Subcutaneous adipose tissue (tissue), 4 donors: ENCODE measurements around the gene SEC14L5. TPM values are rescaled to one million over a fixed set of nuclear protein-coding genes. Genes with fewer than 3 reads are reported as not detected.

Experiments used
- total RNA-seq, 4 donors: library from RNA; depleted of rRNA; stranded (reverse); fragments of >200 nt; gene quantifications; one replicate each; pipeline ENCODE4 v1.1.0, GENCODE V29; 2016
- TF ChIP-seq, protein P1 (sequence below): fragments of 450-650 bp; IDR thresholded peaks from one replicate; pipeline ENCODE4 v1.5.1; 2016; ENCODE audit warnings: low read depth, mild to moderate bottlenecking, control low read depth, antibody characterized with exemption, moderate library complexity

The SEC14L5 gene
- total RNA-seq, 4 donors from 2014 or later: 0.33 to 0.68 (median 0.61) TPM

GRCh38 chr16:4936991-4937781, 20.9 kb upstream of the SEC14L5 start, which contains the start of gene PPL:
TSS of gene PPL (minus strand) at chr16:4937148. CDS start at chr16:4937045, 103 bp downstream.
- TF ChIP-seq, protein P1, sequence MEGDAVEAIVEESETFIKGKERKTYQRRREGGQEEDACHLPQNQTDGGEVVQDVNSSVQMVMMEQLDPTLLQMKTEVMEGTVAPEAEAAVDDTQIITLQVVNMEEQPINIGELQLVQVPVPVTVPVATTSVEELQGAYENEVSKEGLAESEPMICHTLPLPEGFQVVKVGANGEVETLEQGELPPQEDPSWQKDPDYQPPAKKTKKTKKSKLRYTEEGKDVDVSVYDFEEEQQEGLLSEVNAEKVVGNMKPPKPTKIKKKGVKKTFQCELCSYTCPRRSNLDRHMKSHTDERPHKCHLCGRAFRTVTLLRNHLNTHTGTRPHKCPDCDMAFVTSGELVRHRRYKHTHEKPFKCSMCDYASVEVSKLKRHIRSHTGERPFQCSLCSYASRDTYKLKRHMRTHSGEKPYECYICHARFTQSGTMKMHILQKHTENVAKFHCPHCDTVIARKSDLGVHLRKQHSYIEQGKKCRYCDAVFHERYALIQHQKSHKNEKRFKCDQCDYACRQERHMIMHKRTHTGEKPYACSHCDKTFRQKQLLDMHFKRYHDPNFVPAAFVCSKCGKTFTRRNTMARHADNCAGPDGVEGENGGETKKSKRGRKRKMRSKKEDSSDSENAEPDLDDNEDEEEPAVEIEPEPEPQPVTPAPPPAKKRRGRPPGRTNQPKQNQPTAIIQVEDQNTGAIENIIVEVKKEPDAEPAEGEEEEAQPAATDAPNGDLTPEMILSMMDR: no peak

DNA sequence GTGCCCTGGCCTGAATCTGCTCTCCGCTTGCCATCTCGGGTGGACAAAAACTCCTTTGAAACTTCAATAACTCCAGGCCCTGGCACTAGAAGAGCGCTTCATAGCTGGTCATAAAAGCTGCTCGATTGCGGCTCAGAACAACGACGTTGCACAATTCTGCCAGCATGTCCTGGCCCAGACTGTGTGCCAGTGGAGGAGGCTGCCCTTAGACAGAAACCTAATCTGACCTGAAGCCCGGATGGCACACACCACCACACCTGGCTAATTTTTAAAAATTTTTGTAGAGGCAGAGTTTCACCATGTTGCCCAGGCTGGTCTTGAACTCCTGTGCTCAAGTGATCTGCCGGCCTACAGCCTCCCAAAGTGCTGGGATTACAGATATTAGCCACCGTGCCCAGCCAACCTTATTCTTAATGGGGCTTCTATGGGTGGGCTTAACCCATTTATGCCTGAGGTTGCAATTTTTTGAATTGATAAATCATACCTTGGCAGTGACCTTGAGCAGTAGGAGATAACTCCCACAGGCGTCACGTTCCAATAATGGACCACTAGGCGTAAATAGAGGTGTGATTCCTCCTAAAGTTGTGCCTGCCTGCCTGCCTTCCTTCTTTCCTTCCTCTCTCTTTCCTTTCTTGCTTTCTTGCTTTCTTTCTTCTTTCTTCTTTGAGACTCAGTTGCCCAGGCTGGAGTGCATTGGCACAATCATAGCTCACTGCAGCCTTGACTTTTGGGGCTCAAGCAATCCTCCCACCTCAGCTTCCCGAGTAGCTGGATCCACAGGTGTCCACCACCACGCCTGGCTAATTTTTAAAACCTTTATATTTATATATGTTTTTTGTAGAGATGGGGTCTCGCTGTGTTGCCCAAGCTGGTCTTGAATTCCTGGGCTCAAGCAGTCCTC, 20.1 kb upstream of the SEC14L5 start:
- TF ChIP-seq, protein P1: no peak

DNA sequence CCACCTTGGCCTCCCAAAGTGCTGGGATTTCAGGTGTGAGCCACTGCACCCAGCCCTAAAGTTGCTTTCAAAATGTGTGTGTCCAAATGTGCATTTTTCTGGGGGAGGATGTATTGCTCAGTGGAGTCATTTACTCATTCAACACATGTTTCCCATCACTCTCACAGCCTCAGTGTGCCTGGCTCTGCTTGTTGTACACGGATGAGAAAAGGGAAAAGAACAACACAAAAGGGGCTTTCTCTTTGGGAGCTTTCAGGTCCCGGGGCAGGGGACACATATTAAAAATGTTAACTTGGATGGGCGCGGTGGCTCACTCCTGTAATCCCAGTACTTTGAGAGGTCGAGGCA, 19.5 kb upstream of the SEC14L5 start:
- TF ChIP-seq, protein P1: no peak

GRCh38 chr16:4940719-4941118, 17.4 kb upstream of the SEC14L5 start:
- TF ChIP-seq, protein P1: no peak

DNA sequence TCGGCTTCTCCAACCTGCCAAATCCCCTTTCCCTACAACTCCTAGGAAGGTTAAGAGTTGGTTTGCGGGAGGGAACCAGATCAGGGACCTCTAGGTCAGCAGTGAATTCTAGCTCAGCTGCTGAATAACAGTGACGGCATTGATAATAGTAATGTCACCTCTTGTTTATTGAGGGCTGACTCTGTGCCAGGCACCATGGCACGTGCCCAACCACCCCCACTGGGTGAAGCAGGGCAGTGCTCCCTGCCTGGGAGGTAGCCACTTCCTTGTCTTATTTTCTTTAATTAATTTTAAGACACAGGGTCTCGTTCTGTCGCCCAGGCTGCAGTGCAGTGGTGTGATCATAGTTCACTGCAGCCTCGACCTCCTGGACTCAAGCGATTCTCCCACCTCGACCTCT, 15.6 kb upstream of the SEC14L5 start:
- TF ChIP-seq, protein P1: no peak

GRCh38 chr16:4944333-4945281, 13.5 kb upstream of the SEC14L5 start:
- TF ChIP-seq, protein P1: no peak
